ENCODE results near the gene COX6A1. TPM values are rescaled to one million over a fixed set of nuclear protein-coding genes. Genes with fewer than 3 reads are reported as not detected.

COX6A1 gene
- polyA plus RNA-seq, 1 donor (not counting 4 experiments of a cell fraction or from before 2014, with no cell fraction given): 663 TPM

GRCh38 chr12:120468821-120469449 is 31.0 kb downstream of the COX6A1 start:
- peaks cover 15% of the 10 kb centered on the region for H3K4me1 ChIP-seq (ENCODE audit: control insufficient read depth, extremely low read depth, insufficient read depth, low read length)
- dilution Hi-C loops (cut with MboI; ENCODE audit: extremely low pct_ligation_motif_present, low sequenced_read_pairs): no loop called here
- no peak for FAIRE-seq

GRCh38 chr12:120469450-120470149 is 31.7 kb downstream of the COX6A1 start, which contains the start of gene SRSF9:
Gene SRSF9 (minus strand): TSS chr12:120469748. CDS start chr12:120469609, 139 bp downstream.
- peaks cover 11% of the 10 kb centered on the region for H4K20me1 ChIP-seq (ENCODE audit: control insufficient read depth, extremely low read depth, insufficient read depth, low read length)

More at GRCh38 chr12:120468821-120469449, 31.0 kb downstream of the COX6A1 start:
- H3K79me2 ChIP-seq (ENCODE audit: control insufficient read depth, insufficient read depth, low read length): peaks cover 72% of the 10 kb centered on the region
- H3K9me3 ChIP-seq (ENCODE audit: control insufficient read depth, low read depth, low read length): no peaks in the 10 kb centered on the region
- H3K27me3 ChIP-seq (ENCODE audit: control insufficient read depth, extremely low read depth, insufficient read depth, low read length): no peaks in the 10 kb centered on the region
- H3K4me2 ChIP-seq (ENCODE audit: control insufficient read depth, extremely low read depth, insufficient read depth, low read depth, low read length): peak overlapping the region; percentile 86
- peaks cover 11% of the 10 kb centered on the region for H4K20me1 ChIP-seq (ENCODE audit: control insufficient read depth, extremely low read depth, insufficient read depth, low read length)
- H3K9ac ChIP-seq (ENCODE audit: control insufficient read depth, extremely low read depth, insufficient read depth, low read length): peak overlapping the region; percentile 87
- H3K27ac ChIP-seq (ENCODE audit: control insufficient read depth, insufficient read depth, low read length): peak overlapping the region; percentile 77
- peak overlapping the region; percentile 90 to 97 (median 91) for H3K4me3 ChIP-seq (ENCODE audit: control insufficient read depth in 2 of 3, extremely low read depth in 1 of 3, insufficient read depth in 2 of 3, low read depth in 1 of 3, low read length in 3 of 3)
- peak overlapping the region; percentile 49 for H2AFZ ChIP-seq (ENCODE audit: control insufficient read depth, low read length)
- DNase-seq (ENCODE audit: low read depth, low spot score): no peak
- no peaks in the 10 kb centered on the region for H3K9me1 ChIP-seq (ENCODE audit: control insufficient read depth, extremely low read depth, insufficient read depth, low read length)
- TF ChIP-seq CTCF (optimal IDR thresholded peaks at IDR 0.05 in 1 of 3, IDR thresholded peaks at IDR 0.05 in 1 of 3, conservative IDR thresholded peaks at IDR 0.05 in 1 of 3; ENCODE audit: extremely low read depth in 1 of 3, insufficient read depth in 2 of 3, low read length in 3 of 3): peak in 1 of 3 experiments; percentile 30
- no peak for TF ChIP-seq EZH2 (IDR thresholded peaks at IDR 0.05; ENCODE audit: low read length)
- peaks cover 6 to 17% of the 10 kb centered on the region in 2 experiments for H3K36me3 ChIP-seq (ENCODE audit: control insufficient read depth in 2 of 2, extremely low read depth in 1 of 2, insufficient read depth in 2 of 2, low read length in 2 of 2)

More at GRCh38 chr12:120469450-120470149, 31.7 kb downstream of the COX6A1 start, which contains the start of gene SRSF9:
- DNase-seq (ENCODE audit: low read depth, low spot score) (peak; percentile 78), FAIRE-seq (no peak)
- peak within 1 kb of the TSS; percentile 77 for H3K27ac ChIP-seq (ENCODE audit: control insufficient read depth, insufficient read depth, low read length)
- H3K9me3 ChIP-seq (ENCODE audit: control insufficient read depth, low read depth, low read length): no peaks in the 10 kb centered on the region
- H3K9me1 ChIP-seq (ENCODE audit: control insufficient read depth, extremely low read depth, insufficient read depth, low read length): no peaks in the 10 kb centered on the region
- peaks cover 3 to 13% of the 10 kb centered on the region in 2 experiments for H3K36me3 ChIP-seq (ENCODE audit: control insufficient read depth in 2 of 2, extremely low read depth in 1 of 2, insufficient read depth in 2 of 2, low read length in 2 of 2)
- peak within 1 kb of the TSS; percentile 90 to 97 (median 91) for H3K4me3 ChIP-seq (ENCODE audit: control insufficient read depth in 2 of 3, extremely low read depth in 1 of 3, insufficient read depth in 2 of 3, low read depth in 1 of 3, low read length in 3 of 3)
- H3K4me1 ChIP-seq (ENCODE audit: control insufficient read depth, extremely low read depth, insufficient read depth, low read length): peaks cover 22% of the 10 kb centered on the region
- peaks cover 68% of the 10 kb centered on the region for H3K79me2 ChIP-seq (ENCODE audit: control insufficient read depth, insufficient read depth, low read length)
- peak within 1 kb of the TSS; percentile 90 for H2AFZ ChIP-seq (ENCODE audit: control insufficient read depth, low read length)
- H3K27me3 ChIP-seq (ENCODE audit: control insufficient read depth, extremely low read depth, insufficient read depth, low read length): no peaks in the 10 kb centered on the region
- TF ChIP-seq CTCF (optimal IDR thresholded peaks at IDR 0.05 in 1 of 3, IDR thresholded peaks at IDR 0.05 in 1 of 3, conservative IDR thresholded peaks at IDR 0.05 in 1 of 3; ENCODE audit: extremely low read depth in 1 of 3, insufficient read depth in 2 of 3, low read length in 3 of 3) (peak; percentile 79 to 88 (median 83)), EZH2 (IDR thresholded peaks at IDR 0.05; ENCODE audit: low read length) (no peak)
- H3K9ac ChIP-seq (ENCODE audit: control insufficient read depth, extremely low read depth, insufficient read depth, low read length): peak within 1 kb of the TSS; percentile 87
- dilution Hi-C loops (cut with MboI; ENCODE audit: extremely low pct_ligation_motif_present, low sequenced_read_pairs): no loop called here
- peak within 1 kb of the TSS; percentile 99 for H3K4me2 ChIP-seq (ENCODE audit: control insufficient read depth, extremely low read depth, insufficient read depth, low read depth, low read length)

All from keratinocyte (primary cell).